PC-9 (cell line): ENCODE measurements around the gene LSP1.

Source experiments
- EZH2 ChIP-seq: fragments of 200-600 bp; sonication (generic); IDR thresholded peaks from 2 replicates; pipeline ENCODE4 v1.8.0; 2017; ENCODE audit warnings: antibody characterized with exemption, low read depth
- TF ChIP-seq, protein P1 (sequence below): fragments of 200-600 bp; sonication (generic); conservative IDR thresholded peaks from 2 replicates; pipeline ENCODE4 v1.6.1; 2017; ENCODE audit warnings: mixed run types, antibody characterized with exemption, mild to moderate bottlenecking, moderate library complexity

DNA sequence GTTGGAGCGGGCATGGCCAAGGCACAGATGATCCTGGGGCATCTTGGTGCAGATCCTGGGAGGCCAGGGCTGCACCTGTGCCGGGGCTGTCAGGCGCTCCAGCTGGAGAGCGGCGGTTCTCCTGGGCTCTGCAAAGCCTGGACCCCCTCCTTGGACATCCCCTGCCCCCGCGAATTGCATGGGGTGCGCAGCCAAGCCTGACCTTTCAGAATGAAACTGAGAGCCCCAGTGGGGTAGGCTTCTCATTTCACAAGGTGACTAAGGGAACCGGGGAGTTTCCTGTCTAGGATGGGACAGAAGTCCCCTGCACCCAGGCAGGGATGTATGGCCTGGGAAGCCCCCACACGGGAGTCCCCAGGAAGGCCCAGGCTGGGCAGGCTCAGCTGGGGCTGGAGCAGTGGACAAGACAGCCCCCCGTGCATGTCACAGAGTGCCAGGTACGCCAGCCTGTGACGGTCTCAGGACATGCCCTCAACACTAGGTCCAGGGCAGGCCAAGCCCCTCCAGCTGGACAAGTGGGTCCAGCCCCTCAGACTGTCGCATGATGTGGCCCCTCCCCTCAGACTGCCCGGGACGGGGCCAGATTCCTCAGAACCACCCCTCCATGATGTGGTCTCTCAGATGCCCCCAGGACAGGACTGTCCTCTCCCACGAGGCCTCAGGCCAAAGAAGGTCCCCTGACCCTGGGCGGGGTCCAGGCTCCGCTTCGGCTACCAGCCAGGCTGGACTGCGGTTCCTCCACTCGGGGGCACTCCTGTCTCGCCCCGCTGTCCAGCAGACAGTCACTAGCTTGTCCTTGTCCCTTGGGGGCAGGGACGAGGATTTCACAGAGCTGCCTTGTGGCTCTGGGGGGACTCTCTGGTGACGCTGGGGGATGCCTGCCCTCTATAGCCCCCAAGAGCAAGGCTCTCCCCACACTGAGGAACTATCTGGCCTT is 2.3 kb downstream of the LSP1 start:
- TF ChIP-seq, protein P1, sequence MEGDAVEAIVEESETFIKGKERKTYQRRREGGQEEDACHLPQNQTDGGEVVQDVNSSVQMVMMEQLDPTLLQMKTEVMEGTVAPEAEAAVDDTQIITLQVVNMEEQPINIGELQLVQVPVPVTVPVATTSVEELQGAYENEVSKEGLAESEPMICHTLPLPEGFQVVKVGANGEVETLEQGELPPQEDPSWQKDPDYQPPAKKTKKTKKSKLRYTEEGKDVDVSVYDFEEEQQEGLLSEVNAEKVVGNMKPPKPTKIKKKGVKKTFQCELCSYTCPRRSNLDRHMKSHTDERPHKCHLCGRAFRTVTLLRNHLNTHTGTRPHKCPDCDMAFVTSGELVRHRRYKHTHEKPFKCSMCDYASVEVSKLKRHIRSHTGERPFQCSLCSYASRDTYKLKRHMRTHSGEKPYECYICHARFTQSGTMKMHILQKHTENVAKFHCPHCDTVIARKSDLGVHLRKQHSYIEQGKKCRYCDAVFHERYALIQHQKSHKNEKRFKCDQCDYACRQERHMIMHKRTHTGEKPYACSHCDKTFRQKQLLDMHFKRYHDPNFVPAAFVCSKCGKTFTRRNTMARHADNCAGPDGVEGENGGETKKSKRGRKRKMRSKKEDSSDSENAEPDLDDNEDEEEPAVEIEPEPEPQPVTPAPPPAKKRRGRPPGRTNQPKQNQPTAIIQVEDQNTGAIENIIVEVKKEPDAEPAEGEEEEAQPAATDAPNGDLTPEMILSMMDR, result no peak
- TF ChIP-seq EZH2, result no peak
